Right atrium auricular region (tissue), 2 donors: ENCODE measurements around the gene PDSS2. TPM values are rescaled to one million over a fixed set of nuclear protein-coding genes. Genes with fewer than 3 reads are reported as not detected.

ENCODE experiments used
- DNase-seq: peaks from one replicate; pipeline ENCODE4 v3.0.0-alpha.2; 2019; ENCODE audit warnings: low spot score
- H3K27ac ChIP-seq, 2 donors: fragments of 200-600 bp; sonication (generic); 1 replicate in 1 of 2; 2 replicates in 1 of 2; pipeline ENCODE4 v1.5.1; 2016 to 2019
- H3K27me3 ChIP-seq, 2 donors: fragments of 200-600 bp; sonication (generic); one replicate each; pipeline versions ENCODE4 v1.5.1 to v1.6.0; 2017 to 2019
- H3K36me3 ChIP-seq: fragments of 200-600 bp; sonication (generic); one replicate; pipeline ENCODE4 v1.5.1; 2016
- H3K4me1 ChIP-seq, 2 donors: fragments of 200-600 bp; sonication (generic); one replicate each; pipeline versions ENCODE4 v1.5.1 to v1.6.0; 2017 to 2019
- H3K4me3 ChIP-seq, 2 donors: fragments of 200-600 bp; sonication (generic); 1 replicate in 1 of 2; 2 replicates in 1 of 2; pipeline ENCODE4 v1.5.1; 2017 to 2019; ENCODE audit warnings: mild to moderate bottlenecking in 1 of 2, moderate library complexity in 1 of 2
- H3K9me3 ChIP-seq, 2 donors: fragments of 200-600 bp; sonication (generic); one replicate each; pipeline ENCODE4 v1.5.1; 2019
- total RNA-seq, 2 donors: library from RNA; depleted of rRNA; stranded (reverse); fragments of >200 nt; gene quantifications; one replicate each; pipeline ENCODE4 v1.1.0, GENCODE V29; 2016
- TF ChIP-seq, protein P1 (sequence below), 2 donors: fragments of 200-600 bp; sonication (generic); IDR thresholded peaks; one replicate each; pipeline ENCODE4 v1.5.1; 2019; ENCODE audit warnings: antibody characterized with exemption in 2 of 2

PDSS2 gene
- total RNA-seq, 2 donors from 2014 or later = 8.8 to 18.2 TPM

DNA sequence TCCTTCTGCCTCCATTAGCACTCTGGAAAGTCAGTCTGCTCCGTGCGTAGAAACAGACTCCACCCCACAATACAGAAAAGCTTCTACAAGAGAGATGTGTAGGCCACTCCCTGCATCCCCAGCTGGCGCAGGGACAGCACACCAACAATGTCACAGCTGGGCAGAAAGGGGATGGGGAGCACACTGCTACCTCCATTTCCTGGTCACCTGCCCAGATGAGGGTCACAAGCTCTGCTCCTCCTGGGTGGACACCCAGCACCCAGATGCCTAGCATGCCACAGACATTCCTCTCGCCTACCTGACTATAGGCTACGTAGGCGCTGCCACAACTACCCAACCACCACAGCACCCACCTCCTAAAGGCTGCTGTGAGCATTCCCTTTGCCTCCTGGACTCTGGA lies 356.3 kb downstream of the PDSS2 start:
- Histone ChIP-seq H3K4me1 (peaks cover 0 to 11% of the 10 kb centered on the region in 2 donors), H3K27me3 (no peaks in the 10 kb centered on the region), H3K4me3 (no peak overlapping the region), H3K9me3 (no peaks in the 10 kb centered on the region), H3K36me3 (no peaks in the 10 kb centered on the region), H3K27ac (no peak overlapping the region)
- no peak for DNase-seq
- TF ChIP-seq, protein P1, sequence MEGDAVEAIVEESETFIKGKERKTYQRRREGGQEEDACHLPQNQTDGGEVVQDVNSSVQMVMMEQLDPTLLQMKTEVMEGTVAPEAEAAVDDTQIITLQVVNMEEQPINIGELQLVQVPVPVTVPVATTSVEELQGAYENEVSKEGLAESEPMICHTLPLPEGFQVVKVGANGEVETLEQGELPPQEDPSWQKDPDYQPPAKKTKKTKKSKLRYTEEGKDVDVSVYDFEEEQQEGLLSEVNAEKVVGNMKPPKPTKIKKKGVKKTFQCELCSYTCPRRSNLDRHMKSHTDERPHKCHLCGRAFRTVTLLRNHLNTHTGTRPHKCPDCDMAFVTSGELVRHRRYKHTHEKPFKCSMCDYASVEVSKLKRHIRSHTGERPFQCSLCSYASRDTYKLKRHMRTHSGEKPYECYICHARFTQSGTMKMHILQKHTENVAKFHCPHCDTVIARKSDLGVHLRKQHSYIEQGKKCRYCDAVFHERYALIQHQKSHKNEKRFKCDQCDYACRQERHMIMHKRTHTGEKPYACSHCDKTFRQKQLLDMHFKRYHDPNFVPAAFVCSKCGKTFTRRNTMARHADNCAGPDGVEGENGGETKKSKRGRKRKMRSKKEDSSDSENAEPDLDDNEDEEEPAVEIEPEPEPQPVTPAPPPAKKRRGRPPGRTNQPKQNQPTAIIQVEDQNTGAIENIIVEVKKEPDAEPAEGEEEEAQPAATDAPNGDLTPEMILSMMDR (IDR thresholded peaks at IDR 0.05) = no peak

Other genes starting within 250 kb of the PDSS2 start
- 1 to 10 TPM; 8.2 to 8.5 TPM for gene SOBP, start 30.6 kb upstream of the PDSS2 start, total RNA-seq